KMS-11 (cell line): ENCODE data around the gene ANKFY1.

Source experiments
- H2AFZ ChIP-seq: fragments of 200-600 bp; sonication (generic); 2 replicates; pipeline ENCODE4 v1.6.1; 2016; ENCODE audit warnings: antibody characterized with exemption, mixed run types, low read depth
- H3K27ac ChIP-seq: fragments of 200-600 bp; sonication (generic); 2 replicates; pipeline ENCODE4 v1.6.1; 2016; ENCODE audit warnings: mild to moderate bottlenecking, mixed run types
- H3K27me3 ChIP-seq: fragments of 200-600 bp; sonication (generic); 2 replicates; pipeline ENCODE4 v1.6.1; 2017; ENCODE audit warnings: mild to moderate bottlenecking, low read depth, mixed run types, moderate library complexity; ENCODE audit not compliant: insufficient read depth
- H3K36me3 ChIP-seq: fragments of 200-600 bp; sonication (generic); 2 replicates; pipeline ENCODE4 v1.6.1; 2017; ENCODE audit warnings: mild to moderate bottlenecking, mixed run types; ENCODE audit not compliant: insufficient read depth
- H3K4me1 ChIP-seq: fragments of 200-600 bp; sonication (generic); 2 replicates; pipeline ENCODE4 v1.6.1; 2016; ENCODE audit warnings: mild to moderate bottlenecking, low read depth, mixed run types; ENCODE audit not compliant: poor library complexity, severe bottlenecking
- H3K4me2 ChIP-seq: fragments of 200-600 bp; sonication (generic); 2 replicates; pipeline ENCODE4 v1.7.0; 2016; ENCODE audit warnings: mild to moderate bottlenecking, mixed run types
- H3K4me3 ChIP-seq: fragments of 200-600 bp; sonication (generic); IDR thresholded peaks from 2 replicates; pipeline ENCODE4 v1.6.1; 2017; ENCODE audit warnings: low read depth, low read length, mixed read lengths; ENCODE audit not compliant: insufficient read depth
- H3K79me2 ChIP-seq: fragments of 200-600 bp; sonication (generic); 2 replicates; pipeline ENCODE4 v1.6.1; 2016; ENCODE audit warnings: low read depth, mixed run types; ENCODE audit not compliant: insufficient read depth
- H3K9ac ChIP-seq: fragments of 200-600 bp; sonication (generic); 2 replicates; pipeline ENCODE4 v1.6.1; 2016; ENCODE audit warnings: mild to moderate bottlenecking, mixed run types
- H4K20me1 ChIP-seq: fragments of 200-600 bp; sonication (generic); 2 replicates; pipeline ENCODE4 v1.6.1; 2016; ENCODE audit warnings: mild to moderate bottlenecking, mixed run types; ENCODE audit not compliant: insufficient read depth
- TF ChIP-seq, protein P1 (sequence below): fragments of 200-600 bp; sonication (generic); conservative IDR thresholded peaks from 2 replicates; pipeline ENCODE4 v1.6.1; 2017; ENCODE audit warnings: low read depth, mild to moderate bottlenecking, antibody characterized with exemption, low read length, moderate library complexity, mixed read lengths

ANKFY1 gene

DNA sequence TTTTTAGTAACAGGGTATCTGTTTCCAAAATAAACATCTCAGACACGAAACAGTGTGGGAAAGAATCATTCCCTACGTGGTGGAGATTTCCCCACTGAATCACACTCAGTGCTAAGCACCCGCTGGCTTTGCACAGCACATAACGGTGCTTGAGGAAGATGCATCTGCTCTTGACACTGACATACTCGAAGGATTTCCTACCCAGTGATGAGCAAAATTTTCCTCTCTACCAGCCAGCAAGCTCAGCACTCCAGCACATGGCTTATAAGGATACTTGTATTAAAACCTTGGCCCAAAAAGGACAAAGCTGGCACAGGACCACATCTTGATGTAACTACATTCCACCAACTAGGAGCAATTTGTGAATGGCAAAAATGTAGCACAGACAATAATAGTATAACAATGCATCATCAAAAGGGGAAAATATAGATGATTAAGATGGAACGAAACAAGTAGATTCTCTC lies 59.0 kb downstream of the ANKFY1 start:
- Histone ChIP-seq H2AFZ (no peak overlapping the region), H3K79me2 (no peaks in the 10 kb centered on the region), H3K4me2 (no peak overlapping the region), H3K27me3 (no peaks in the 10 kb centered on the region), H3K27ac (no peak overlapping the region), H3K4me3 (no peak overlapping the region), H3K36me3 (peaks cover 5% of the 10 kb centered on the region; the same call in 1 of the 2 replicates), H3K4me1 (peaks cover 31% of the 10 kb centered on the region), H4K20me1 (no peaks in the 10 kb centered on the region), H3K9ac (no peak overlapping the region)
- TF ChIP-seq, protein P1, sequence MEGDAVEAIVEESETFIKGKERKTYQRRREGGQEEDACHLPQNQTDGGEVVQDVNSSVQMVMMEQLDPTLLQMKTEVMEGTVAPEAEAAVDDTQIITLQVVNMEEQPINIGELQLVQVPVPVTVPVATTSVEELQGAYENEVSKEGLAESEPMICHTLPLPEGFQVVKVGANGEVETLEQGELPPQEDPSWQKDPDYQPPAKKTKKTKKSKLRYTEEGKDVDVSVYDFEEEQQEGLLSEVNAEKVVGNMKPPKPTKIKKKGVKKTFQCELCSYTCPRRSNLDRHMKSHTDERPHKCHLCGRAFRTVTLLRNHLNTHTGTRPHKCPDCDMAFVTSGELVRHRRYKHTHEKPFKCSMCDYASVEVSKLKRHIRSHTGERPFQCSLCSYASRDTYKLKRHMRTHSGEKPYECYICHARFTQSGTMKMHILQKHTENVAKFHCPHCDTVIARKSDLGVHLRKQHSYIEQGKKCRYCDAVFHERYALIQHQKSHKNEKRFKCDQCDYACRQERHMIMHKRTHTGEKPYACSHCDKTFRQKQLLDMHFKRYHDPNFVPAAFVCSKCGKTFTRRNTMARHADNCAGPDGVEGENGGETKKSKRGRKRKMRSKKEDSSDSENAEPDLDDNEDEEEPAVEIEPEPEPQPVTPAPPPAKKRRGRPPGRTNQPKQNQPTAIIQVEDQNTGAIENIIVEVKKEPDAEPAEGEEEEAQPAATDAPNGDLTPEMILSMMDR = no peak

GRCh38 chr17:4204190-4204589 lies 59.6 kb downstream of the ANKFY1 start:
- Histone ChIP-seq H4K20me1 (no peaks in the 10 kb centered on the region), H3K79me2 (no peaks in the 10 kb centered on the region), H3K4me1 (peaks cover 30% of the 10 kb centered on the region), H3K4me2 (no peak overlapping the region), H3K27me3 (no peaks in the 10 kb centered on the region), H3K27ac (no peak overlapping the region), H3K36me3 (peaks cover 5% of the 10 kb centered on the region; the same call in 1 of the 2 replicates), H2AFZ (no peak overlapping the region), H3K4me3 (no peak overlapping the region), H3K9ac (no peak overlapping the region)
- TF ChIP-seq, protein P1 = no peak

GRCh38 chr17:4201226-4201625 lies 62.6 kb downstream of the ANKFY1 start:
- H3K4me3 ChIP-seq = no peak overlapping the region
- H3K79me2 ChIP-seq = no peaks in the 10 kb centered on the region
- no peak overlapping the region for H3K9ac ChIP-seq
- no peaks in the 10 kb centered on the region for H3K27me3 ChIP-seq
- no peaks in the 10 kb centered on the region for H4K20me1 ChIP-seq
- H3K27ac ChIP-seq = no peak overlapping the region
- no peak overlapping the region for H3K4me2 ChIP-seq
- H3K36me3 ChIP-seq = peaks cover 5% of the 10 kb centered on the region; the same call in 1 of the 2 replicates
- TF ChIP-seq, protein P1 = no peak
- H2AFZ ChIP-seq = no peak overlapping the region
- peaks cover 3% of the 10 kb centered on the region for H3K4me1 ChIP-seq

- Histone ChIP-seq H4K20me1 (no peaks in the 10 kb centered on the region), H3K36me3 (no peaks in the 10 kb centered on the region), H3K4me3 (no peak overlapping the region), H3K79me2 (no peaks in the 10 kb centered on the region), H3K9ac (no peak overlapping the region), H3K27ac (no peak overlapping the region), H3K4me1 (peaks cover 3% of the 10 kb centered on the region), H3K27me3 (no peaks in the 10 kb centered on the region), H3K4me2 (no peak overlapping the region), H2AFZ (no peak overlapping the region)
- TF ChIP-seq, protein P1 = peak; percentile 79
Measured at GRCh38 chr17:4199818-4200402, 63.9 kb downstream of the ANKFY1 start.
